H1 (cell line): ENCODE measurements around the gene ASB3. TPM values are rescaled to one million over a fixed set of nuclear protein-coding genes. Genes with fewer than 3 reads are reported as not detected.

Experiments
- RNF2 ChIP-seq: fragments of 200-900, 300-1000 bp; sonication (generic); IDR thresholded peaks from 2 replicates; pipeline ENCODE4 v1.7.1; 2016; ENCODE audit warnings: borderline replicate concordance, low read depth, mild to moderate bottlenecking, antibody characterized with exemption, low read length; ENCODE audit not compliant: poor library complexity, severe bottlenecking; ENCODE audit errors: missing control alignments
- polyA plus RNA-seq, 7 experiments: library from polyadenylated mRNA; depleted of rRNA in 3 of 7; stranded (reverse) in 5 of 7; unstranded in 2 of 7; fragments of >200 nt in 5 of 7; fragments of 200-250 nt in 2 of 7; gene quantifications; 1 replicate in 5 of 7; 2 replicates in 1 of 7; 4 replicates in 1 of 7; pipeline versions ENCODE4 v1.2.1 to v1.2.3, GENCODE V29; 2011 to 2013; ENCODE audit warnings: missing spikeins in 2 of 7, mixed read lengths in 2 of 7
- total RNA-seq: library from RNA; stranded (reverse); fragmentation: NEBNext Ultra II Directional; extraction: Animal tissue kit (Norgen Biotek cat#: 25700); gene quantifications from 2 replicates; pipeline ENCODE4 v1.2.1, GENCODE V29; 2021

Gene ASB3
- total and polyA plus RNA-seq, 2 of the 8 experiments (the other 6 are each of a cell fraction or from before 2014, with no cell fraction given) = 22.6 to 25.4 TPM

GRCh38 chr2:53752385-53752784 lies 34.4 kb downstream of the ASB3 start (continued):
- no peak for TF ChIP-seq RNF2
